GOT3 (cell line): ENCODE data around the gene SPAG7.

Source experiments
- DNase-seq: peaks from one replicate; lab custom pipeline; 2025; ENCODE audit warnings: mixed read lengths; lab: John Stamatoyannopoulos, UW

The SPAG7 gene

GRCh38 chr17:4974115-4974670, 6.6 kb upstream of the SPAG7 start:
- DNase-seq = no peak

GRCh38 chr17:4973256-4974114, 5.9 kb upstream of the SPAG7 start:
- DNase-seq = no peak

- DNase-seq = no peak
These were observed 5.1 kb upstream of the SPAG7 start for GRCh38 chr17:4972752-4973151.

GRCh38 chr17:4972322-4972721, 4.7 kb upstream of the SPAG7 start:
- no peak for DNase-seq

GRCh38 chr17:4971826-4972225, 4.2 kb upstream of the SPAG7 start:
- no peak for DNase-seq

GRCh38 chr17:4970273-4970672, 2.7 kb upstream of the SPAG7 start:
- no peak for DNase-seq

GRCh38 chr17:4969551-4970173, 2.0 kb upstream of the SPAG7 start:
- no peak for DNase-seq

GRCh38 chr17:4969047-4969550, 1.5 kb upstream of the SPAG7 start:
- DNase-seq = peak; percentile 46

- no peak for DNase-seq
These were observed 949 bp upstream of the SPAG7 start for GRCh38 chr17:4968486-4969046.

- DNase-seq = peak; percentile 91
These were observed 626 bp downstream of the SPAG7 start for GRCh38 chr17:4966844-4967538.

- no peak for DNase-seq
These were observed 2.2 kb downstream of the SPAG7 start for GRCh38 chr17:4965311-4965986.

- no peak for DNase-seq
These were observed 7.2 kb downstream of the SPAG7 start for GRCh38 chr17:4960279-4960922.

GRCh38 chr17:4959261-4959965, 8.2 kb downstream of the SPAG7 start:
- DNase-seq = no peak

- no peak for DNase-seq
These were observed 9.5 kb downstream of the SPAG7 start for GRCh38 chr17:4958102-4958501.

- DNase-seq = no peak
These were observed 11.0 kb downstream of the SPAG7 start for GRCh38 chr17:4956493-4957061.

- DNase-seq = no peak
These were observed 12.5 kb downstream of the SPAG7 start for GRCh38 chr17:4955091-4955490.

GRCh38 chr17:4953451-4953961, 14.1 kb downstream of the SPAG7 start:
- DNase-seq = no peak

GRCh38 chr17:4951486-4951885, 16.1 kb downstream of the SPAG7 start:
- DNase-seq = no peak

- DNase-seq = no peak
These were observed 16.8 kb downstream of the SPAG7 start, which contains the start of gene ENO3 for GRCh38 chr17:4950746-4951204. Gene ENO3, plus strand, starts transcription at chr17:4951119. Its CDS starts 711 bp downstream, at chr17:4951830.
